ENCODE results near the gene RABGAP1L.
"Not testable (repeated sequence)": the region's sequence is repeated elsewhere in the genome, so short reads cannot be mapped to it uniquely, and the experiment has no call there.

The RABGAP1L gene

DNA sequence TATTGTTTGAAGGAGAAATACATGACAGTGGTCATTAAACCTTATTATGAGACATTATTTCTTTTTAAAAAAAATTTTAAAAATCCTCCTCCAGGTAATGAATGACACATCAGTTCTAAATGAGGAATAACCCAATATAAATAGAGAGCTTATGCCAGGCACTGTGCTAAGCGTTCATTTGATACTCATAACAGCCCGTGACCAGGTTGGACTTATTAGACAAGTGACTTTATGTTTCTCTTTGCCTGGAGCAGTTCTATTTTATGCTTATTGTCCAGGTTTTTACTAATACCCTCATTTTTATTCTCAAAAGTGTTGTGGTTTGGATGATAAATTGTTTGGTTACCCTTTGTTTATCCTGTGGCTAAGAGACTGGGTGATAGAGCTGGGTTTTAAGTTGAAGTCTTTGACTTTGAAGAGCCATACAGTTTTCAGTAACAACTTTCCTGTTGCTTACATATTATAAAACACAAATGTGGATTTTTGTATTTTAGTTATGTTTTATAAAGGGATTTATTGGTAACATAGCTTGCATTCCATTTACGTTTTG lies 84.2 kb downstream of the RABGAP1L start:
- no peak for DNase-seq (ENCODE audit: low read depth)

DNA sequence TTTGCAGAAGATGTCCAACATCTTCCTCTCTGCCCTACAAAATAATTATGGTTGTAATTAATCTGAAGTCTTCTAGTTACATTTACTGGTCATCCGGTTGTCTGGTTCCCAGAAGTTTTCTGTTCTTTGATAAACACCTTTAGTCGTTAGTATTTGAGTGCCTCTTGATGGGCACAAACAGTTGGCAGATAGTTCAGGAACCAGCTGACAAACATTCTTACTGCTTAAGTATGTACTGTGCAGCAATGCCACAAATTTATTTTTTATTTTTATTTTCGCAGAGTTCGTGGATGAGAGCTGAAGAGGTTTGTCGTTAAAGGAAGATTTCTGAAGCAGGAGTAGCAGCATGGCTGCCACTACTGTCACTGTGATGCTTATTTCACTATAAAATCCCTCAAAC lies 84.7 kb downstream of the RABGAP1L start:
- DNase-seq (ENCODE audit: low read depth): no peak

GRCh38 chr1:174247472-174247871 lies 88.2 kb downstream of the RABGAP1L start:
- no peak for DNase-seq (ENCODE audit: low read depth)

GRCh38 chr1:174248041-174248440 lies 88.7 kb downstream of the RABGAP1L start:
- no peak for DNase-seq (ENCODE audit: low read depth)

DNA sequence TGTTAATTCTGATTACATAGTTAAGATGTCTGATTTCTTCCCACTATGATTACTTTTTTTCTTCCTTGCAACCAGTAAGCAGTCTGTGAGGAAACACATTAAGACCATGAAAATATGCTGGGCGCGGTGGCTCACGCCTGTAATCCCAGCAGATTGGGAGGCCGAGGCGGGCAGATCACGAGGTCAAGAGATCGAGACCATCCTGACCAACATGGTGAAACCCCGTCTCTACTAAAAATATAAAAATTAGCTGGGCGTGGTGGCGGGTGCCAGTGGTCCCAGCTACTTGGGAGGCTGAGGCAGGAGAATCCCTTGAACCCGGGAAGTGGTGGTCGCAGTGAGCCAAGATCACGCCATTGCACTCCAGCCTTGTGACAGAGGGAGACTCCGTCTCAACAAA lies 97.1 kb downstream of the RABGAP1L start:
- DNase-seq (ENCODE audit: low read depth): not testable (repeated sequence)

- DNase-seq (ENCODE audit: low read depth): peak; percentile 27
Measured at GRCh38 chr1:174258148-174258550, 98.8 kb downstream of the RABGAP1L start.

DNA sequence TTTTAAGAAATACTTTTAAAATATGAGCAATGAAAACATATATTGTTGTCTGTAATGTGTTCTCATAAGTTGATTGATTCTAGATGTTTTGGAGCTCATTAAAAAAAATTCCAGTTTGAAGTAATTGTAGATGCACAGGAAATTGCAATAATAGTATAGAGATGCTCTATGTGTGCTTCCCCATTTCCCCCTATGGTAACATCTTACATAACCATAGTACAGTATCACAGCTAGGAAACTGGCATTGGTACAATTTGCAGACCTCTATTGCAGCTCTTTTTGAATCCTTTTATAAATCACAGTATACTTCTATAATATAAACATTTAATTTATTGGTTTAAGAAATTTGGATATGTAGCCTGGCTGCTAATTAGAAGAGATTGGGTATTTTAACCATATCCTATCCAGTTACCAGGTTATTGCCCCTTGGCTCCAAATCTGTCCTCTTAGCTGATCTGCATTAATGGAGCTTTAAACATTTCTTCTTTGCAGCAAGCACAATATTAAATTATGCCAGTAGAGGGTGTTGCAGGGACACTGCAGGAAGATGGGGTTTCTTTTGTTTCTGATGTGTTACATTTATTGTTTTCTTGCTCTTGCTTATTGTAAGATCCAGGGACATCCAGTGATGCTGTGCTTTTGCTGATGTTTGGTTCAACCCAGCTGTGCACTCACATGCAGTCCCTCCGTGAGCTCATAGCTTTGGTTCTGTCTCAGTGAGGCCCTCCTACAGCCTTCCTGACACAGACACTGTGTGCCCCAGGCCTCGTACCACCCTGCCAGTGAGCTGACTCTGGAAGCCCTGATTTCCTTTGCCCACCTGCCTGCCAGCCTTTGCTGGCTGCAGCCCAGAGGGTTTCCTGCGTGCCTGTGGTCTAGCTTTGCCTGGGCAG lies 103.3 kb downstream of the RABGAP1L start:
- DNase-seq (ENCODE audit: low read depth): no peak

GRCh38 chr1:174265282-174265681 lies 106.0 kb downstream of the RABGAP1L start:
- no peak for DNase-seq (ENCODE audit: low read depth)

DNA sequence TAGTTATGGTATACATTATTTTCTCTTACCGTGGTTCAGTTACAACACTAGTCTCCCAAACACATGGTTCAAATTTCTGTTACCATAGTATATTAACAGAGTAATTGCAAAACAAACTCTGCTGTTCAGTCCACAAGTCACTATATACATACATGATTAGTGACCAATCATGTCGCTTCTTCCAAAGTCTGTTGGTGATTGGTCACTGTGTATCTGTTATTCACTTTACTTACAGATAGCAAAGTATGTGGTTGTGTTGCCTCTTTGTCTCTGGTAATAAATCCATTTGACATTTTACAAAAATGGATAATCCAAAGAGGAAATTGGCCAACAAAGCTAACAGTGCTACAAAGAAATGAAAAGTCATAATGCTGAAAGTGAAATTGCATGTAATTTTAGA lies 107.2 kb downstream of the RABGAP1L start:
- no peak for DNase-seq (ENCODE audit: low read depth)

DNA sequence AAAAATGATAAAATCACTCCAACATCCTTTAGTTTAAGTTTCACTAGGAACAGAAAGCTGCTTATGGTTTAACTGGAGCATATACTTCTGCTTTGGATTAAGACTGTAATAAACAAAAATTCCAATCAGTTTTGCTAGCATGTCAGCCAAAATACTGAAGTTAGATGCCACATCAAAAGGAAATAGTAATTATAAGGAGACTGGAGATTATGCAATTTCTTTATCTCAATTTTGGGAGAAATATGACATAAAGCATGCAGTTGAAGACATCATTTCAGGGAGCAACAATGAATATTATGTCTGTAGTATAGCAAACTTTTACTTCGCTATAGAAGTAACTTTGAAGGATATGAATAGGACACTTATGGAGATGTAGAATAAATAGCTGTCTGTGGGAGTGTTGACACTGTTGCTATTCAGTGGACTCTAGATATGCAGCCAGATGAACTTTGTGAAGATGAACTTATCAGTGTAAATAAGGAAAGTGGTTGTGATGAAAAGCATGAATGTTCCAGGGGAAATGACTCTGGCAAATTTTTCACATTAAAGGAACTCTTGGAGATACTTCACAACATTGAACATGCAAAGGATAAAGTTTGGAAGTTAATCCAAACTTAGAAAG lies 107.8 kb downstream of the RABGAP1L start:
- DNase-seq (ENCODE audit: low read depth): no peak

- DNase-seq (ENCODE audit: low read depth): no peak
Measured at GRCh38 chr1:174269989-174270651, 110.8 kb downstream of the RABGAP1L start.

DNA sequence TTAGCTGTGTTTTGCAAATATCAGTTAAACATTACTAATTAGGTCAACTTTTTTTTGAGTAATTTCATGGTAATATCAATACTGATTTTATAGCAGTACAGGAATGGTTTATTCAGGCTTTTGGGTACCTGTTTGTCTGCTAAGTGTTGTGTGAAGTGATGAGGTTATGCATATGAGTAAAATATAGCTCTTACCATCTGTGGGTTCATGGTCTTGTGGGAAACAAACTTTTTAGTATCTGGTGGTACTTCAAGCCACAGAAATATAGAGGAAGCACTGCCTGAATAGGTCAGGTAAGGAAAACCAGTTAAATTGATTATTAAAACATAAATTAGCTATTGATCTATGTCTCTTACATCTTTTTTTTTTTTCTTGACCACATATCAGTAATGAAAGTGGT lies 113.9 kb downstream of the RABGAP1L start:
- DNase-seq (ENCODE audit: low read depth): no peak

GRCh38 chr1:174273776-174274175 lies 114.5 kb downstream of the RABGAP1L start:
- DNase-seq (ENCODE audit: low read depth): no peak

DNA sequence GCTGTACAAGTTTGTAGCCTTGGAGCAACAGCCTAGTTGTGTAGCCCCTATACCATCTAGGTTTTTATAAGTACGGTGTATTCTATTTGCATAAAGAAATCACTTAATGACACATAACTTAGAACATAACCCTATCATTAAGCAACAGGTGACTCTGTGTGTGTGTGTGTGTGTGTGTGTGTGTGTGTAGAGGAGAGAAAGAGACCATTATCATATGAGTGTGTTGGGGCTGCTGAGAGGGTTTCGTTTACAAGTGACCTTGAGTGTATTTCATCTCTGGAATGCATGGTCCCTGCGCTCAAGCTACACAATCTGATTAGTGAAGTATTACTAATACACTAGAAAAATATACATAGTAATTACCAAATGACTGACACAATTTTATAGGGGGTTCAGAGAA lies 115.1 kb downstream of the RABGAP1L start:
- no peak for DNase-seq (ENCODE audit: low read depth)

DNA sequence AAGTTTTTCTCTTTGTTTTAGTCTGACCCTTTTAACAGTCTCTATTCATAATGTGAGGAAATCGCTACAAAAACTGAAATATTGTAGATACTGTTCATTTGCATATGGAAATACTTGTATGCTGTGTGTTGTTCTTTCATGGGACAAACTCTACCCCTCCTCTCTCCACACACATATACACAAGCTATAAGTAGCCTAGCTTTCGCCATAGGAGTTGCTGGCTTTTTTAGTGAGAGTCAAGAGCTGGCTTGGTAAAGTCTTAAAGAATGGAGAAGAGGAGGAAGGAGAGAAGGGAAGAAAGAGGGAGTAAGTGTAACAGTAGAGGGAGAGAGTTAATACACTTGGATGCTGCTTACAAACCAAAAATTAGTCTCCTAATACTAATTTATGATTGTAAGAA lies 115.6 kb downstream of the RABGAP1L start:
- no peak for DNase-seq (ENCODE audit: low read depth)

GRCh38 chr1:174276087-174276486 lies 116.8 kb downstream of the RABGAP1L start:
- DNase-seq (ENCODE audit: low read depth): no peak

DNA sequence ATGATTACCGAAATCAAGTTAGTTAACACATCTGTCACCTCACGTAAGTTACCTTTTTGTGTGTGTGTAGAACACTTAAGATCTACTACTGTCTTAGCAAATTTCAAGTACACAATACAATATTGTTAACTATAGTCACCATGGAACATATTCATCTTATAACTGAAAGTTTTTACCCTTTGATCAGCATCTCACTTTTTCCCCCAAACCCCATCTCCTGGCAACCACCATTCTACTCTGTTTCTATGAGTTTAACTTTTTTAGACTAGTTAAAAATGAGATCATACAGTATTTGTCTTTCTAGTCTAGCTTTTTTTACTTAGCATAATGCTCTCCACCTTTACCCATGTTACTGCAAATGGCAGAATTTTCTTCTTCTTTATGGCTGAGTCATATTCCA lies 124.7 kb downstream of the RABGAP1L start:
- no peak for DNase-seq (ENCODE audit: low read depth)

DNA sequence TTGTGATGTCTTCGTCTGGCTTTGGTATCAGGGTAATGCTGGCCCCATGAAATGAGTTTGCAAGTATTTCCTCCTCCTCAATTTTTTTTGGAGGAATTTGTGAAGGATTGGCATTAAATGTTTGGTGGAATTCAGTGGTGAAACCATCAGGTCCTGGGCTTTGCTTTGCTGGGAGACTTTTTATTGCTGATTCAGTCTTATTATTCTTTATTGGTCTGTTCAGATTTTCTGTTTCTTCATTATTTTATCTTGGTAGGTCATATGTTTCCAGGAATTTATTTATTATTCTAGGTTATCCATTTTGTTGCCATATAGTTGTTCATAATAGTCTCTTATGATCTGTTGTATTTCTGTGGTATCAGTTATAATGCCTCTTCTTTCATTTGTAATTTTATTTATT lies 126.7 kb downstream of the RABGAP1L start:
- no peak for DNase-seq (ENCODE audit: low read depth)

- DNase-seq (ENCODE audit: low read depth): no peak
Measured at GRCh38 chr1:174289644-174290310, 130.5 kb downstream of the RABGAP1L start.

- no peak for DNase-seq (ENCODE audit: low read depth)
Measured at GRCh38 chr1:174291059-174291458, 131.7 kb downstream of the RABGAP1L start.

DNA sequence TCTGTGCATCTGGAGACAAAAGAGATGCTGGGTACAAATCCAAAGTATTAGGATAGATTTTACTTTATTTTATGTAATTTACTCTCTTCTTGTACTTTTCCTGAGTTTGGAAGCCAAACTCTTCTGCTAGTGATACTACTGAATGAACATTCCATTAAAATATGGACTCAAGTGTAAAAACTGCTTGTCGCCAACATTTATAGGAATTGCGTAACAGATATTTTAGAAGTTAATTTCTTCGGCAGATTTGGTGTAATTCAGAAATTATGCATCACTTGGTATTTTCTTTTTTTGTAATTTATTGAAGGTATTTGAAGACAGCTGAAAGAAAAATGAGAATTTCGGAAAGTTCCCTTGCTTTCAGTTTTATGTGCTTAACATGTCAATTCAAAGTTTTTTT lies 137.0 kb downstream of the RABGAP1L start:
- DNase-seq (ENCODE audit: low read depth): no peak

- DNase-seq (ENCODE audit: low read depth): no peak
Measured at GRCh38 chr1:174297351-174297750, 138.0 kb downstream of the RABGAP1L start.
